ENCODE data around the gene SCRN2. TPM values are rescaled to one million over a fixed set of nuclear protein-coding genes. Genes with fewer than 3 reads are reported as not detected.

SCRN2 gene
- total and polyA plus RNA-seq, 4 experiments from 2014 or later = 15.7 to 30.5 (median 23.0) TPM

DNA sequence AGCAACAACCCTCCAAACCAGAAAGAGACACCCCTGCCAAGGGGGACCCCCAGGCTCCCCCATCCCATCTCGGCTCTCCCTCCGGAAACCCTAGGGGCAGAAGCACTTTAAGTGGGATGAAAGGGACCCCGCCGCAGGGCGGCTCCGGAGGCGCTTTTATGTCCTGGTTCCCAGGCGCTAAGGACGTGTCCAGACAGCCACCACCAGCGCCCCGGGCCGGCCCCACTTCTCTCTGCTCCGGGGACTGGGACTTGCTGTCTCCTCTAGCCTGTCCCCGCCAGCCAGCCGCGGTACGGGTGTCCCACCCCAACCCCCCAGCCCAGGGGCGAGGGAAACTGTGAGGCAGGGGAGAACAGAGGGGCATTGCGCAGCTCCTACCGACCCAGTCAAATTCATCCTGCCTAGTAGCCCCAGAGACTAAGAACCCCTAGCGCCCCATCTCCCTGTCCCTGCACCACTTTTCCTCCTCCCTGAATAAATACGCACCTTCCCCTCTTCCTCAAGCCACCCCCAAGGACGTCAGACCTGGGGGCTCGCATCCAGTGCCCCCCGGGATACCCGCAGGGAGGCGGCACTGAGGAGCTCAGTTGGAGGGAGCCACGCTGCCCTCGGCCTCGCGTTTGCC is 5.8 kb upstream of the SCRN2 start:
- Mint-ChIP-seq H3K27me3 (peaks cover 37 to 55% of the 10 kb centered on the region in 2 donors), H3K36me3 (no peaks in the 10 kb centered on the region), H3K4me1 (peaks cover 14 to 45% (median 22%) of the 10 kb centered on the region in 4 donors), H3K4me3 (peak overlapping the region in 1 of 8 donors; percentile 52), H3K27ac (no peak overlapping the region), H3K9me3 (no peaks in the 10 kb centered on the region)
- H3K27ac ChIP-seq (ENCODE audit: low read depth, low read length) = no peak overlapping the region
- intact Hi-C loops (cut with micrococcal nuclease) = no loop called here
- no peaks in the 10 kb centered on the region for H3K9me3 ChIP-seq (ENCODE audit: control insufficient read depth in 1 of 2, low read length in 2 of 2)
- H3K4me3 ChIP-seq (ENCODE audit: low read length in 2 of 2) = no peak overlapping the region
- H3K27me3 ChIP-seq (ENCODE audit: insufficient read depth, low read length) = peaks cover 59% of the 10 kb centered on the region
- ChIA-PET POLR2A (ENCODE audit: partially characterized antibody) (interaction anchor here (0.8 to 18.7 kb wide), 3 partner anchors 38 to 124 kb away, joined by 3 to 271 read pairs (median 7); partner anchors contain the start of genes CDK5RAP3 and SP2), CTCF (ENCODE audit: partially characterized antibody) (interaction anchor here (0.8 to 20.5 kb wide), 3 partner anchors 9 to 41 kb away, joined by 3 to 562 read pairs (median 5); partner anchors contain the start of gene SP2)
- no peak for DNase-seq
- peaks cover 38% of the 10 kb centered on the region for H3K4me1 ChIP-seq (ENCODE audit: insufficient read depth, low read length)
- H3K36me3 ChIP-seq (ENCODE audit: insufficient read depth, low read length) = no peaks in the 10 kb centered on the region

DNA sequence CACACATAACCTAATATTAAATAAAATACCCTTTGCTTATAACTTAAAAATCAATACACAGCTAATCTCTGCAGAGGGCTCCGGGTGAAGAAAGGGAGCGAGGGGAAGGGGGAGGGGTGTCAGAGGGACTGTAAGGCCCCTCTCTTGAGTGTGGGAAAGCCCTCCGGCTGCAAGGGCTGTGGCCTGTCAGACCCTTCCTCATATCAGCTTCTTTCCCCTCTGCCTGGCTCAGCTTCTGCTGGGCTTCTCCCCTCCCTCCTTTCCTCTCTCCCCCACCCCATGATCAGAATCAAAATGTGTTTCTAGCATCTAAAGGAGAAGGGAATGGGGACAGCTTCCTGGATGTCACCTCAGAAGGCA is 4.6 kb upstream of the SCRN2 start:
- H3K4me3 Mint-ChIP-seq = no peak overlapping the region
- H3K4me1 Mint-ChIP-seq = peaks cover 16 to 51% (median 28%) of the 10 kb centered on the region in 4 donors
- Histone ChIP-seq H3K27ac (ENCODE audit: low read depth, low read length) (no peak overlapping the region), H3K9me3 (ENCODE audit: control insufficient read depth in 1 of 2, low read length in 2 of 2) (no peaks in the 10 kb centered on the region), H3K4me3 (ENCODE audit: low read length in 2 of 2) (no peak overlapping the region), H3K36me3 (ENCODE audit: insufficient read depth, low read length) (no peaks in the 10 kb centered on the region), H3K27me3 (ENCODE audit: insufficient read depth, low read length) (peaks cover 57% of the 10 kb centered on the region), H3K4me1 (ENCODE audit: insufficient read depth, low read length) (peaks cover 38% of the 10 kb centered on the region)
- intact Hi-C loops (cut with micrococcal nuclease) = no loop called here
- peaks cover 0 to 2% of the 10 kb centered on the region in 2 donors for H3K36me3 Mint-ChIP-seq
- ChIA-PET POLR2A (ENCODE audit: partially characterized antibody) (interaction anchor here (18.7 kb wide), 1 partner anchor 47 kb away, joined by 271 read pairs; the partner anchor contains the start of gene SP2), CTCF (ENCODE audit: partially characterized antibody) (interaction anchor here (1.1 to 20.5 kb wide), 2 partner anchors 10 to 42 kb away, joined by 3 to 562 read pairs; partner anchors contain the start of gene SP2)
- no peaks in the 10 kb centered on the region for H3K9me3 Mint-ChIP-seq
- peaks cover 37 to 51% of the 10 kb centered on the region in 2 donors for H3K27me3 Mint-ChIP-seq
- H3K27ac Mint-ChIP-seq = no peak overlapping the region
- no peak for DNase-seq

DNA sequence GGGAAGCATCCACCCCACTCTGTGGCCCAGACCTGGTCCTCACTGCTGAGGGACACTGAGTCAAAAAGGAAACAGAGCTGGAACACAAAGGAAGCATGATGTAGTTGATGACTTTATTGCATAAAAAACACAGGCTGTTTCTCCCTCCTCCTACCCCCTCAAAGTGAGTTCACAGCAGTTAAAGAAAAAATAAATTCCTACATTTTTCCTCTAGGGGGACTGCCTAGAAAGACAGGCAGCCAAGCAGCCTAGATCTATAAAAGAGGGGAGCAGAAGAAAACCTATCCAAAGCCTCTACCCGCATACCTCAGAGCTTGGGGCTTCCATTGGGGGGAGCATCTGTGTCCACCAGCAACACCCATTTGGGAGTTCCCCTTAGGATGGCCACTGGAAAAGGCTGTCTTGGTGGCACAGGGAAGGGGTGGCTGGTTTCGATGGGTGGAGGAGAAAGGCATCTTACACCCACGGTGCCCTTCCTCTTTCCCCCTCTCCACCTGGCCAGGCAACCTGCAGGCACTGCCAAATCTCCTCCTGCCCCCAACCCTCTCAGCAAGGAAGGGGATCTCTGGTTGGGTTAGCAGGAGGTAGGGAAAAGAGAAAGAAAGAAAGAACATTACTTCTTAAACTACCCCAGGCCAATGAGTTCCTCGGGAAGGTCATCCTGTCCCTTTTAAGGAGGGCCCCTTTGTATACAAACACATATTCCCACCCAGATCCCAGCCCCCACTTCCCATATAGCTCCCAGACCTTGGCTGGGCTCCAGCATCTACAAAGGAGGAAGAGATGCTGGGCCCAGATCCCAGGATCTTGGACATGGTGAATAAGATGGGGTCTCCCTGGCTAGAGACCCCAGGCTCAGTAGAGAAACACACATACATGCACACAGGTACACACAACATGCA is 4.0 kb upstream of the SCRN2 start:
- H3K27me3 ChIP-seq (ENCODE audit: insufficient read depth, low read length) = peaks cover 51% of the 10 kb centered on the region
- H3K4me3 ChIP-seq (ENCODE audit: low read length in 2 of 2) = no peak overlapping the region
- no peak overlapping the region for H3K27ac ChIP-seq (ENCODE audit: low read depth, low read length)
- ChIA-PET CTCF (ENCODE audit: partially characterized antibody) (interaction anchor here (0.9 to 20.5 kb wide), 3 partner anchors 10 to 42 kb away, joined by 3 to 562 read pairs (median 4); partner anchors contain the start of genes LRRC46, MRPL10 and SP2), POLR2A (ENCODE audit: partially characterized antibody) (interaction anchor here (1.3 to 18.7 kb wide), 2 partner anchors 41 to 47 kb away, joined by 3 to 271 read pairs; partner anchors contain the start of gene SP2)
- peaks cover 0 to 2% of the 10 kb centered on the region in 2 donors for H3K36me3 Mint-ChIP-seq
- H3K36me3 ChIP-seq (ENCODE audit: insufficient read depth, low read length) = no peaks in the 10 kb centered on the region
- DNase-seq = no peak
- H3K4me1 ChIP-seq (ENCODE audit: insufficient read depth, low read length) = peaks cover 38% of the 10 kb centered on the region
- H3K27ac Mint-ChIP-seq = no peak overlapping the region
- H3K9me3 Mint-ChIP-seq = no peaks in the 10 kb centered on the region
- H3K4me3 Mint-ChIP-seq = no peak overlapping the region
- peaks cover 13 to 51% (median 28%) of the 10 kb centered on the region in 4 donors for H3K4me1 Mint-ChIP-seq
- H3K9me3 ChIP-seq (ENCODE audit: control insufficient read depth in 1 of 2, low read length in 2 of 2) = no peaks in the 10 kb centered on the region
- intact Hi-C loops (cut with micrococcal nuclease) = no loop called here
- peaks cover 32 to 44% of the 10 kb centered on the region in 2 donors for H3K27me3 Mint-ChIP-seq

DNA sequence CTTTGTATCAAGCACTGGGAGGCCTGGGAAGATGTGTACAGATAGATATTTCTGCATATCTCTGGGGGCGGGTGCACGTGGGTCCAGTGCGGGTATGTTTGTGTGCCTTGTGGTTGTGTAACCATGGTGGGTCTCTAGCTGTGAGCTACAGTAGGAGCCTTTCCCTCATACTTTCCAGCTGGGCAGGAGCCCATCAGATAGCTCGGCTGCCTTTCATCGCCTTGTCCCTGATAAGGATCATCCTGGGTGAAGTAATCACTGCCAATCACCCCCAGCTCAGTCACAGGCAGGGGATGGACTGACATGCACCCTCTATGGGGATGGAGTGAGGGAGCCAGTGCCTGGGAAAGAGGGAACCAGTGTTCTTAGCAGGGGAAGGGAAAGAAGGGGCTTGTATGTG is 3.2 kb upstream of the SCRN2 start:
- Histone ChIP-seq H3K27me3 (ENCODE audit: insufficient read depth, low read length) (peaks cover 43% of the 10 kb centered on the region), H3K27ac (ENCODE audit: low read depth, low read length) (no peak overlapping the region), H3K4me1 (ENCODE audit: insufficient read depth, low read length) (peaks cover 41% of the 10 kb centered on the region), H3K36me3 (ENCODE audit: insufficient read depth, low read length) (no peaks in the 10 kb centered on the region), H3K4me3 (ENCODE audit: low read length in 2 of 2) (no peak overlapping the region), H3K9me3 (ENCODE audit: control insufficient read depth in 1 of 2, low read length in 2 of 2) (no peaks in the 10 kb centered on the region)
- Mint-ChIP-seq H3K9me3 (no peaks in the 10 kb centered on the region), H3K27ac (no peak overlapping the region), H3K27me3 (peaks cover 25 to 39% of the 10 kb centered on the region in 2 donors), H3K36me3 (peaks cover 0 to 2% of the 10 kb centered on the region in 2 donors), H3K4me3 (no peak overlapping the region), H3K4me1 (peaks cover 10 to 50% (median 33%) of the 10 kb centered on the region in 4 donors)
- intact Hi-C loops (cut with micrococcal nuclease) = no loop called here
- no peak for DNase-seq
- ChIA-PET CTCF (ENCODE audit: partially characterized antibody) (interaction anchor here (0.9 to 20.5 kb wide), 2 partner anchors 13 to 43 kb away, joined by 4 to 562 read pairs; partner anchors contain the start of genes LRRC46, MRPL10 and SP2), POLR2A (ENCODE audit: partially characterized antibody) (interaction anchor here (1.3 to 18.7 kb wide), 2 partner anchors 42 to 48 kb away, joined by 3 to 271 read pairs; partner anchors contain the start of gene SP2)

DNA sequence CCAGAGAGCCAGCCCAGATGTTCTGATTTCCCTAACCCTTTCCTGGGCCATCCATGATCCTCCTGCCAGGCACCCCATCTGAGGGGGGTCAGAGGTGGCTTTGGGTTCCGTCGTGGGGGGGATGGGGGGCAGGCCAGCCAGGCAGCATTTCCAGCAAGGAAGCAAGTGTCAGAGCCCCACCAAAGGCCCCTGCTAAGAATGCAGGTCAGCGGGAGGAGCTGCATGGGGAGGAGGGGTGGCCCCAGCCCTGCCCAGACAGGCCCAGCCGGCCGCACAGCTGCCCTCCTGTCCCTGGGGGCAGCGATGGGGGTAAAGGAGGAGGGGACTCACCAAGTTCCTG is 2.3 kb upstream of the SCRN2 start:
- no peaks in the 10 kb centered on the region for H3K9me3 ChIP-seq (ENCODE audit: control insufficient read depth in 1 of 2, low read length in 2 of 2)
- no peak for DNase-seq
- peaks cover under 1% of the 10 kb centered on the region for H3K36me3 ChIP-seq (ENCODE audit: insufficient read depth, low read length)
- H3K27ac ChIP-seq (ENCODE audit: low read depth, low read length) = no peak overlapping the region
- H3K27me3 ChIP-seq (ENCODE audit: insufficient read depth, low read length) = peaks cover 36% of the 10 kb centered on the region
- Mint-ChIP-seq H3K27ac (peak overlapping the region in 3 of 7 donors; percentile 5 to 70 (median 57)), H3K4me1 (peaks cover 8 to 47% (median 32%) of the 10 kb centered on the region in 4 donors), H3K4me3 (peak overlapping the region in 1 of 8 donors; percentile 73), H3K36me3 (peaks cover 0 to 2% of the 10 kb centered on the region in 2 donors), H3K9me3 (no peaks in the 10 kb centered on the region), H3K27me3 (peaks cover 17 to 31% of the 10 kb centered on the region in 2 donors)
- peaks cover 41% of the 10 kb centered on the region for H3K4me1 ChIP-seq (ENCODE audit: insufficient read depth, low read length)
- POLR2A ChIA-PET (ENCODE audit: partially characterized antibody) = interaction anchor here (0.9 to 18.7 kb wide), 7 partner anchors 8 to 49 kb away, joined by 3 to 271 read pairs (median 3); partner anchors contain the start of genes LRRC46, MRPL10, SP2 and SP6
- CTCF ChIA-PET (ENCODE audit: partially characterized antibody) = interaction anchor here (0.9 to 20.5 kb wide), 9 partner anchors 9 to 127 kb away, joined by 3 to 562 read pairs (median 12); partner anchors contain the start of genes CDK5RAP3, OSBPL7, PRR15L and SP2
- intact Hi-C loops (cut with micrococcal nuclease) = loop anchor here (1.0 kb wide), 2 partner anchors 104 to 775 kb away; no protein-coding TSS in a partner anchor
- H3K4me3 ChIP-seq (ENCODE audit: low read length in 2 of 2) = no peak overlapping the region

DNA sequence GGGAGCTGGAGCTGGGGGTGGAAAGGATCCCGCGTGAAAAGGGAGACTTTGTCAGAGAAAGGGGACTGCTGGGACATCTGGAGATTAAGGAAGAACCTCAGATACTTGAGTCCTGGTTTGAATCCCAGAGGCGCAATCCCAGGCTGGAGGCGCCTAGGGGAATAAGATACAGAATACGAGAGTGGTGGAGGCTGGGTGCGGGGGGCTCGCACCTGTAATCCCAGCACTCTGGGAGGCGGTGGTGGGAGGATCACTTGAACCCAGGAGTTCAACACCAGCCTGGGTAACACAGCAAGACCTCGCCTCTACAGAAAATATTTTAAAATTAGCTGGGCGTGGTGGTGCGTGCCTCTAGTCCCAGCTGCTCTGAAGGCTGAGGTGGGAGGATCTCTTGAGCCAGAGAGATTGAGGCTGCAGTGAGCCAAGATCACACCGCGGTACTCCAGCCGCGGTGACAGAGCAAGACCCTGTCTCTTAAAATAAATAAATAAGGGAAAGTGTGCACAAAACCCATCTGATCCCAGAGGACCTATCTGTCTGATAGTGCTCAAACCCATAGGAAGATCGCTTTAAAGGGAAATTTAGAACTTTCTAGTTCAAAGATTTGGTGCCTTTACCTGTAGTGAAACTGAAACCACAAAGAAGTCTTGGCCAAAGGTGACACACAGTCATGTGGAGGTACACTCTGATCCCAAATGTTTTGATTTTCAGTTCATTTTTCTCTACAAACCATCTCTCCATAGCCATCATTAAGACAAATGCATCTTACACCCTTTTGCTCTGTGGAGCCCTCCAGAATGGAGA is 617 bp upstream of the SCRN2 start:
- Mint-ChIP-seq H3K9me3 (no peaks in the 10 kb centered on the region), H3K27me3 (peaks cover 10 to 23% of the 10 kb centered on the region in 2 donors), H3K4me3 (peak overlapping the region; percentile 89 to 97 (median 93)), H3K27ac (peak overlapping the region; percentile 53 to 95 (median 84)), H3K4me1 (peaks cover 8 to 40% (median 30%) of the 10 kb centered on the region in 4 donors), H3K36me3 (peaks cover 0 to 3% of the 10 kb centered on the region in 2 donors)
- peaks cover 5% of the 10 kb centered on the region for H3K36me3 ChIP-seq (ENCODE audit: insufficient read depth, low read length)
- peaks cover 25% of the 10 kb centered on the region for H3K27me3 ChIP-seq (ENCODE audit: insufficient read depth, low read length)
- ChIA-PET CTCF (ENCODE audit: partially characterized antibody) (interaction anchor here (0.6 to 20.5 kb wide), 23 partner anchors 8 to 232 kb away, joined by 3 to 562 read pairs (median 5); partner anchors contain the start of genes CDK5RAP3, LRRC46, MRPL10 and OSBPL7), POLR2A (ENCODE audit: partially characterized antibody) (interaction anchor here (0.7 to 18.7 kb wide), 8 partner anchors 11 to 129 kb away, joined by 3 to 271 read pairs (median 10); partner anchors contain the start of genes CDK5RAP3, LRRC46, MRPL10 and OSBPL7)
- H3K9me3 ChIP-seq (ENCODE audit: control insufficient read depth in 1 of 2, low read length in 2 of 2) = no peaks in the 10 kb centered on the region
- H3K27ac ChIP-seq (ENCODE audit: low read depth, low read length) = peak overlapping the region; percentile 65
- peak overlapping the region in 1 of 2 donors; percentile 88 for H3K4me3 ChIP-seq (ENCODE audit: low read length in 2 of 2)
- DNase-seq = no peak
- peaks cover 33% of the 10 kb centered on the region for H3K4me1 ChIP-seq (ENCODE audit: insufficient read depth, low read length)
- intact Hi-C loops (cut with micrococcal nuclease) = loop anchor here (1.0 to 2.0 kb wide), 3 partner anchors 49 to 129 kb away; no protein-coding TSS in a partner anchor

Data from CD4-positive, alpha-beta memory T cell (primary cell).